ENCODE data around the gene MIA3.

MIA3 gene

DNA sequence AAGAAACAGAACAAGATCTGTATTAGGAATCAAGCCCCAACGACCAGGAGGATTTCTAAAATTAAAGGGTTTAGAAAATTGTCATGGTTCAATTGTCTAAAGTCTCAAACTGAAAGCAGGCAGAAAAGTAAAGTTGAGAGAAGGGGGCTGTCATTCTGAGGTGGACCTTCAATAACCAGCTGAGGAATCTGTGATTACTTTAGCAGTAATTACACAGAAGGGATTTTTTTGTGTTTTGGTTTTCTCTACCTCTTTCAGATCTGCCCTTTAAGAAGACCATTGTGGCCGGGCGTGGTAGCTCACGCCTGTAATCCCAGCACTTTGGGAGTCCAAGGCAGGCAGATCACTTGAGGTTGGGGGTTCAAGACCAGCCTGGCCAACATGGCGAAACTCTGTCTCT, 77.0 kb downstream of the MIA3 start:
- Histone ChIP-seq H3K9me3 (replicated peaks; ENCODE audit: low read length) (no peaks in the 10 kb centered on the region), H3K4me2 (ENCODE audit: low read length) (no peak overlapping the region), H3K4me1 (ENCODE audit: control insufficient read depth, insufficient read depth, low read length) (no peaks in the 10 kb centered on the region), H3K4me3 (ENCODE audit: low read length) (no peak overlapping the region), H3K36me3 (ENCODE audit: insufficient read depth, low read length) (peaks cover 23% of the 10 kb centered on the region), H3K9ac (ENCODE audit: low read depth, low read length) (no peak overlapping the region), H3K27me3 (ENCODE audit: control insufficient read depth, insufficient read depth, low read length) (no peaks in the 10 kb centered on the region)

DNA sequence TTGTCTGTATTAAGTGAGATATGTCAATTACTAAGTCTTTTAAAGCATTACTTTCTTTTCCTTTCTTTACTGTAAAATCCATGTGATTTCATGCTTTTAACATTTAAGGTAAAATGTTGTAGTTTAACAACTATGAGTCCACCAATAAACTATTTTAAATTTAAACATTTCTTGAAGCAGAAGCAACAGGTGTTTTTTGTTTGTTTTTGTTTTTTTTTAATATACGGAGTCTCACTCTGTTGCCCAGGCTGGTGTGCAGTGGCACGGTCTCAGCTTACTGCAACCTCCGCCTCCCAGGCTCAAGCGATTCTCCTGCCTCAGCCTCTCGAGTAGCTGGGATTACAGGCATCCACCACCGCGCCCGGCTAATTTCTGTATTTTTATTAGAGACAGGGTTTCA, 78.8 kb downstream of the MIA3 start:
- no peak overlapping the region for H3K9ac ChIP-seq (ENCODE audit: low read depth, low read length)
- no peak overlapping the region for H3K4me3 ChIP-seq (ENCODE audit: low read length)
- H3K9me3 ChIP-seq (replicated peaks; ENCODE audit: low read length): no peaks in the 10 kb centered on the region
- H3K36me3 ChIP-seq (ENCODE audit: insufficient read depth, low read length): peaks cover 29% of the 10 kb centered on the region
- H3K27me3 ChIP-seq (ENCODE audit: control insufficient read depth, insufficient read depth, low read length): no peaks in the 10 kb centered on the region
- H3K4me1 ChIP-seq (ENCODE audit: control insufficient read depth, insufficient read depth, low read length): no peaks in the 10 kb centered on the region
- H3K4me2 ChIP-seq (ENCODE audit: low read length): no peak overlapping the region

DNA sequence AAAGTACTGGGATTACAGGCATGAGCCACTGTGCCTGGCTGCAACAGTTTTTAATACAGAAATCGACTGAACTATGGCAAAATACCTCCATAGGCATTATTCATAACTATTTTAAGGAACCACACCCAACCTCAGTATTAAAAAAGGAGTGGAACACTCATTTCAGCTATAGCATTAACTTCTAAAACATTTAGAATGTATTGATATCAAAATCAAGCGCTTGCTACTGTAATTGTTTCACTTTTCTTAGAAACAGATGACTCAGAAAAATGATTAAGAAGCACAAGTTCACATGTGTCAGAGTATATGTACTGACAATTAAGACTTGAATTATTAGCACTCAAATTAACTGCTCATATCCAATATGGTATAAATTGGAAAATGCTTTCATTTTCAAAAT, 79.3 kb downstream of the MIA3 start:
- H3K4me3 ChIP-seq (ENCODE audit: low read length): no peak overlapping the region
- H3K27me3 ChIP-seq (ENCODE audit: control insufficient read depth, insufficient read depth, low read length): no peaks in the 10 kb centered on the region
- H3K36me3 ChIP-seq (ENCODE audit: insufficient read depth, low read length): peaks cover 32% of the 10 kb centered on the region
- H3K4me1 ChIP-seq (ENCODE audit: control insufficient read depth, insufficient read depth, low read length): no peaks in the 10 kb centered on the region
- H3K9me3 ChIP-seq (replicated peaks; ENCODE audit: low read length): no peaks in the 10 kb centered on the region
- H3K9ac ChIP-seq (ENCODE audit: low read depth, low read length): no peak overlapping the region
- no peak overlapping the region for H3K4me2 ChIP-seq (ENCODE audit: low read length)

DNA sequence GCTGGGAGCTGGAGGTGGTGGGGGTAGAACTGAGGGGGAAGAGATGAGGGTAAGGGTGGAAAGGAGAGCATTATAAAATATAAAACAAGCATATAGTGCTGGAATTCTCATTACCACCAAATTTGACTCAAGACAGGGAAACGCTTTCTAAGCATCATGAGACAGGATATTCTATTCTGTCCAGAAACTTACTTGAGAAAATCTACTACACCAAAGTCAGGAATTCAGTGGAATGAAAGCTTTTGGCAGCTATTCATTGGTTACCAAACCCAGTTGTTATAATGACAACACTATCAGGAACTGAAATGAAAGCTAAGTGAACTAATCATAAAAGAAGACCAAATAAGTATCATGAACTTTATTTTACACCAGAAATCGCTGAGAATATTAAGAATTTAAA, 79.9 kb downstream of the MIA3 start:
- Histone ChIP-seq H3K36me3 (ENCODE audit: insufficient read depth, low read length) (peaks cover 32% of the 10 kb centered on the region), H3K9me3 (replicated peaks; ENCODE audit: low read length) (no peaks in the 10 kb centered on the region), H3K9ac (ENCODE audit: low read depth, low read length) (no peak overlapping the region), H3K4me3 (ENCODE audit: low read length) (no peak overlapping the region), H3K27me3 (ENCODE audit: control insufficient read depth, insufficient read depth, low read length) (no peaks in the 10 kb centered on the region), H3K4me1 (ENCODE audit: control insufficient read depth, insufficient read depth, low read length) (no peaks in the 10 kb centered on the region), H3K4me2 (ENCODE audit: low read length) (no peak overlapping the region)

DNA sequence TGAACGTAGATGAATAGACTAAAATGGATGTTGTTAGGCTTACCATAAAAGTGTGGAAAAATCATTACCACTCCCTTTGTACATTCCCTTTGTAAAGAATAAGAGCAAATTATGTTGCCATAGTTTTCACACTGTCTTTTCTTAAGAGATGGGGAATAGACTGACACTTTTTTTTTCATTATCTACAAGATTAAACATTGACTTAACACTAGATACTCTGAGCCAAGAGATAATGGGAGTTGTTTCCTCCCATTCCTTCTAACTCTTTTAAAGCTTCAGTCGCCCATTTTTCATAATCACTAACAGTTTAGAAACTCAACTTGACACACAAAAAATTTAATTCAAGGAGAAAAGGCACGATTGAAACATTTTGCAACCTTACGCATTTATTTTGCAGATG, 84.3 kb downstream of the MIA3 start:
- Histone ChIP-seq H3K4me2 (ENCODE audit: low read length) (no peak overlapping the region), H3K36me3 (ENCODE audit: insufficient read depth, low read length) (peaks cover 34% of the 10 kb centered on the region), H3K27me3 (ENCODE audit: control insufficient read depth, insufficient read depth, low read length) (no peaks in the 10 kb centered on the region), H3K9me3 (replicated peaks; ENCODE audit: low read length) (no peaks in the 10 kb centered on the region), H3K4me3 (ENCODE audit: low read length) (no peak overlapping the region), H3K4me1 (ENCODE audit: control insufficient read depth, insufficient read depth, low read length) (no peaks in the 10 kb centered on the region), H3K9ac (ENCODE audit: low read depth, low read length) (no peak overlapping the region)

DNA sequence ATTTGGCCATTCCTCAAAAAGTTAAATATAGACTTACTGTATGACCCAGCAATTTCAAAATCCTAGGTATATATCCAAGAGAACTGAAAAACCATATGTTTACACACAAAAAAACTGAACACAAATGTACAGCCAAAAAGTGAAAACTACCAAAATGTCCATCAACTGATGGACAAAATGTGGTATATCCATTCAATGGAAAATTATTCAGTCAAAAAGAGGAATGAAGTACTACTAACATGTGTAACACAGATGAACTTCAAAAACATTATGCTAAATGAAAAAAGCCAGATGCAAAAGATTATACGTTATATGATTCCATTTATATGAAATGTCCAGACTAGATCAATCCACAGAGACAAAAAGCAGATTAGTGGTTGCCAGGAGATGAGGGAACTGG, 86.4 kb downstream of the MIA3 start:
- H3K4me1 ChIP-seq (ENCODE audit: control insufficient read depth, insufficient read depth, low read length): no peaks in the 10 kb centered on the region
- H3K9me3 ChIP-seq (replicated peaks; ENCODE audit: low read length): no peaks in the 10 kb centered on the region
- H3K27me3 ChIP-seq (ENCODE audit: control insufficient read depth, insufficient read depth, low read length): no peaks in the 10 kb centered on the region
- H3K4me3 ChIP-seq (ENCODE audit: low read length): no peak overlapping the region
- no peak overlapping the region for H3K4me2 ChIP-seq (ENCODE audit: low read length)
- no peak overlapping the region for H3K9ac ChIP-seq (ENCODE audit: low read depth, low read length)
- peaks cover 28% of the 10 kb centered on the region for H3K36me3 ChIP-seq (ENCODE audit: insufficient read depth, low read length)

DNA sequence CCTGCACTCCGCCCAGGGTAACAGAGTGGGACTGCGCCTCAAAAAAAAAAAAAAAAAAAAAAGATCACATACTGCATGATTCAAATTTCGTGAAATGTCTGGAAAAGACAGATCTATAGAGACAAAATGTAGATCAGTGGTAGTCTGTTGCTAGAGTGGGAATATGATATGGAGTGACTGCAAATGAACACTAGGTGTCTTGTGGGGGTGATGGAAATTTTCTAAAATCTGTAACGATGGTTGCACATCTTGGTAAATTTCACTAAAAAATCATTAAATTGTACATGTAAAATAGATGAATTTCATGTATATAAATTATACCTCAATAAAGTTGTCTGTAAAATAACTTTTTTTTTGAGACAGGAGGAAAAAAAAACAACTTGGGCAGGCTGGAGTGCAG, 88.9 kb downstream of the MIA3 start:
- Histone ChIP-seq H3K4me3 (ENCODE audit: low read length) (no peak overlapping the region), H3K36me3 (ENCODE audit: insufficient read depth, low read length) (peaks cover 16% of the 10 kb centered on the region), H3K9me3 (replicated peaks; ENCODE audit: low read length) (no peaks in the 10 kb centered on the region), H3K27me3 (ENCODE audit: control insufficient read depth, insufficient read depth, low read length) (no peaks in the 10 kb centered on the region), H3K4me1 (ENCODE audit: control insufficient read depth, insufficient read depth, low read length) (peaks cover 11% of the 10 kb centered on the region), H3K9ac (ENCODE audit: low read depth, low read length) (no peak overlapping the region), H3K4me2 (ENCODE audit: low read length) (no peak overlapping the region)

DNA sequence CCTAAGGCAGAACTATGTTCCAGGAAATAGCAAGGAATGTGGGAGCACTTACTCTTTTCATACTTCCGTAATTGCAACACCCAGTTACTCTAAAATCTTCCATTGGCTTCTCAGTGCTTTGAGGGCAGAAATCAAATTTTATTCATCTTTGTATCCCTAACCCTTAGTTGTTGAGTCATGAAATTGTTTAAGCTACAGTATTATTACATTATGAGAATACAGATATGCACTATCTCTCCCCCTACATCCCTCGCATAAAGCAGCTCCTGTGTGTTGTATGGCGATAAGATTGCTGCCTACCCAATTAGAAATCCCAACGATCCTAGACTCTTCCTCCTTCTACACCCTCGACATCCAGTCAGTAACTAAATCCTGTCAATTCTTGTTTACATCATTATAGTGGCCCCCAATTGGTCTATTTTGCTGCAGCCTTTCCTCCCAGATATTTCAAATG, 91.8 kb downstream of the MIA3 start:
- H3K4me3 ChIP-seq (ENCODE audit: low read length): peak overlapping the region; percentile 88
- no peaks in the 10 kb centered on the region for H3K27me3 ChIP-seq (ENCODE audit: control insufficient read depth, insufficient read depth, low read length)
- peaks cover 1% of the 10 kb centered on the region for H3K36me3 ChIP-seq (ENCODE audit: insufficient read depth, low read length)
- no peak overlapping the region for H3K9ac ChIP-seq (ENCODE audit: low read depth, low read length)
- H3K4me1 ChIP-seq (ENCODE audit: control insufficient read depth, insufficient read depth, low read length): peaks cover 11% of the 10 kb centered on the region
- H3K4me2 ChIP-seq (ENCODE audit: low read length): peak overlapping the region; percentile 80
- no peaks in the 10 kb centered on the region for H3K9me3 ChIP-seq (replicated peaks; ENCODE audit: low read length)

DNA sequence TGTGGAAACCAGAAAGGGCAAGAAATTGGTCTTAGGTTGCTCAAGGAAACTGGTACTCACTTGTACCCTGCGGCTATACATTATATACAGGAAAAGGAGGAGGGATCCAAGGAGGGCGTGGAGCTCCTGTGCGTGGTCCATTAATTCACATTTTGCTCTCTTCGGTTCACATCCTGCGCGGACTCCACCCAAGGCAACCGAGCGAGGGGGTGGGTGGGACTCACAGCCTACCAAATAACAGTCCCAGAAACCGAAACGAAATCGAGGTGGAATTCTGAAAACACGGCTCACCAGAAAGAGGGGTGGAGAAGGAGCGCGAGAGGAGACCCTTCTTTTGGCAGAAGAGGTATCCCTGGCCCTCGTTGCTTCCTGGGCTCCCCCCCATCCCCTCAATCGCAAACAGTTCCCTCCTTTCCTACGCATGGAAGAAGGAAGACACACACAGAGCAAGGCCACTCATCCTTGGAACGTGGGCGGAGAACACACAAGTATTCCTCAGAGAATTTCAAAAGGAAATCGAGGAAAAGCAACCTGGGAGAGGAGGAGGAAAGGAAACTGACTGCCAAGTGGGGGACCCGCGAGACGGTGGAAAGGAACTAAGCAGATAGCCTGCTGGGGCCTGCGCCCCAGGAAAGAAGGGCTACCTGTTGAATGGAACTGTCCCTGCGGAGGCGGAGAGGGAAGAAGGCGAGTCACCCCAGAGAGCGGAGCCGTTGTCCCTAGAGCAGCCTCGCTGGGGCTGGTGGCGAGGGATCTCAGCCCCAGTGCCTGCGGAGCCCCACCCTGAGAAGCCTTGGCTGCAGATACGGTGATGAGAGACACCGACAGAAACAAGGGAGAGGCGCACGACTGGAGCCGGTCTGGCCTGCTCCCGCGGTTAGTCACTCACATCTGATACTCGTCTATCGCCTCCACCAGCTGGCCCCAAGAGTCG, 93.7 kb downstream of the MIA3 start:
- Histone ChIP-seq H3K27me3 (ENCODE audit: control insufficient read depth, insufficient read depth, low read length) (no peaks in the 10 kb centered on the region), H3K4me2 (ENCODE audit: low read length) (peak overlapping the region; percentile 80), H3K9ac (ENCODE audit: low read depth, low read length) (peak overlapping the region; percentile 97), H3K4me3 (ENCODE audit: low read length) (peak overlapping the region; percentile 88), H3K4me1 (ENCODE audit: control insufficient read depth, insufficient read depth, low read length) (peaks cover 11% of the 10 kb centered on the region), H3K9me3 (replicated peaks; ENCODE audit: low read length) (no peaks in the 10 kb centered on the region), H3K36me3 (ENCODE audit: insufficient read depth, low read length) (peaks cover 11% of the 10 kb centered on the region)

DNA sequence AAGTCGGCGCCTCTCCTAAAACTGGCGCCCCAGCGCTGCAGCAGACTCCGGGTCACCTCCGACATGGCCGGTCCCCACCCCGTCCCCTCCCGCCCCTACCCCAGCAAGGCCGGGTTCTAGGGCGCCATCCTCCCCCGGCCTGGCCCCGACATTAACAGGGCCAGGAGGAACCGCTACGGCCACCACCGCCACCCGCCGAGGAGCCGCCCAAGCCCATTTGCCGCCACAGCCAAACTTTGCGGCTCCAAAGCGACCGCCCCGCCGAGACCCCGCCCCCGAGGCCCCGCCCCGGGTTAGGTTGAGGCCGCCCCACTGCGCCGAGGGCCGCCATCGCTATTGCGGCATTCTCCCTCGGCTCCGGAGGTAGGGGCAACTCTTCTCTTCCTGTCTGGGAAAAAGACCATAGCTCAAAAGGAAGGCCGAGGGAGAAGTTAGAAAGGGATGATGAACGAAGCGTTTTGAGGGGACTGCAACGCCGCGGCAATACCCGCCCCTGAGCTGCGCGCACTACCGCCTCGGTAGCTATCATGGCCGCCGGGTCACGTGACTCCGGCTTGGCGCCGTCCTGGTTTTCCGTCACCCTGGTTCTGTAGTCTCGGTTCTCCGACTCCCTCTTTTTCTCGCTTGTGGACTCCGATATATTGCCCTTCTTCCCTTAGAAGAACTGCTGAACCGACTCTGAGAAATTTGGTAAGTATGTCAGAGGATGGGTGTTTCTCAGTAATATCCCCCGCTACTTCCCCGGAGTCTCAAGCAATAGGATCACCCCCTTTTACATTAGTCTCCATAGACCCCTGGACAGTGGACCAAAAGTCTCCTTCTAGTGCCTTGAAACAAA, 94.6 kb downstream of the MIA3 start, which contains the start of the genes AIDA and BROX:
TSS of gene AIDA (minus strand) at position 239 of the 838 bp plus-strand sequence. CDS start at position 65, 174 bp downstream.
TSS of gene BROX (plus strand) at position 312 of the 838 bp plus-strand sequence. CDS start 3,136 bp downstream, outside the sequence.
- Histone ChIP-seq H3K9ac (ENCODE audit: low read depth, low read length) (peak within 1 kb of the TSS; percentile 97), H3K4me1 (ENCODE audit: control insufficient read depth, insufficient read depth, low read length) (peaks cover 11% of the 10 kb centered on the region), H3K4me2 (ENCODE audit: low read length) (peak within 1 kb of the TSS; percentile 83), H3K27me3 (ENCODE audit: control insufficient read depth, insufficient read depth, low read length) (no peaks in the 10 kb centered on the region), H3K36me3 (ENCODE audit: insufficient read depth, low read length) (peaks cover 20% of the 10 kb centered on the region), H3K9me3 (replicated peaks; ENCODE audit: low read length) (no peaks in the 10 kb centered on the region), H3K4me3 (ENCODE audit: low read length) (peak within 1 kb of the TSS; percentile 88)
